G401.6 (cell line): ENCODE results near the gene IGSF21.

Experiments
- FAIRE-seq: peaks from 2 replicates; lab custom pipeline; 2012; peaks lifted over from hg19 to GRCh38; lab: Jason Lieb, UNC

The IGSF21 gene

GRCh38 chr1:18329469-18330253 is 222.1 kb downstream of the IGSF21 start:
- no peak for FAIRE-seq

- no peak for FAIRE-seq
These were observed 225.0 kb downstream of the IGSF21 start for GRCh38 chr1:18332576-18332975.

- FAIRE-seq = no peak
These were observed 225.6 kb downstream of the IGSF21 start for GRCh38 chr1:18333220-18333619.

GRCh38 chr1:18336801-18337200 is 229.2 kb downstream of the IGSF21 start:
- no peak for FAIRE-seq

GRCh38 chr1:18337757-18338156 is 230.2 kb downstream of the IGSF21 start:
- no peak for FAIRE-seq

- FAIRE-seq = no peak
These were observed 231.6 kb downstream of the IGSF21 start for GRCh38 chr1:18339161-18339560.

- no peak for FAIRE-seq
These were observed 232.7 kb downstream of the IGSF21 start for GRCh38 chr1:18340158-18340764.

GRCh38 chr1:18340787-18341186 is 233.2 kb downstream of the IGSF21 start:
- no peak for FAIRE-seq

GRCh38 chr1:18341291-18342069 is 233.9 kb downstream of the IGSF21 start:
- FAIRE-seq = no peak

GRCh38 chr1:18342744-18343143 is 235.1 kb downstream of the IGSF21 start:
- no peak for FAIRE-seq

- no peak for FAIRE-seq
These were observed 236.0 kb downstream of the IGSF21 start for GRCh38 chr1:18343581-18343980.

GRCh38 chr1:18344755-18345154 is 237.2 kb downstream of the IGSF21 start:
- FAIRE-seq = no peak

GRCh38 chr1:18347559-18347958 is 240.0 kb downstream of the IGSF21 start:
- FAIRE-seq = no peak

- no peak for FAIRE-seq
These were observed 240.8 kb downstream of the IGSF21 start for GRCh38 chr1:18348354-18348753.

GRCh38 chr1:18350747-18351146 is 243.1 kb downstream of the IGSF21 start:
- no peak for FAIRE-seq

- no peak for FAIRE-seq
These were observed 244.1 kb downstream of the IGSF21 start for GRCh38 chr1:18351735-18352134.

- no peak for FAIRE-seq
These were observed 245.2 kb downstream of the IGSF21 start for GRCh38 chr1:18352636-18353265.

- FAIRE-seq = no peak
These were observed 245.9 kb downstream of the IGSF21 start for GRCh38 chr1:18353528-18353927.

- FAIRE-seq = no peak
These were observed 246.4 kb downstream of the IGSF21 start for GRCh38 chr1:18353992-18354391.

- no peak for FAIRE-seq
These were observed 247.0 kb downstream of the IGSF21 start for GRCh38 chr1:18354612-18355011.

- no peak for FAIRE-seq
These were observed 250.1 kb downstream of the IGSF21 start for GRCh38 chr1:18357622-18358230.

- no peak for FAIRE-seq
These were observed 251.0 kb downstream of the IGSF21 start for GRCh38 chr1:18358600-18358999.
